UCSD-AML1 (cell line): ENCODE results near the gene GAD1.

Source experiments
- DNase-seq: peaks from one replicate; lab custom pipeline; 2025; ENCODE audit not compliant: unreplicated experiment; lab: John Stamatoyannopoulos, UW

The GAD1 gene

GRCh38 chr2:170817093-170818035 lies 677 bp downstream of the GAD1 start:
- DNase-seq: no peak

- DNase-seq: no peak
Observed at GRCh38 chr2:170818036-170818751, 1.5 kb downstream of the GAD1 start.

- DNase-seq: no peak
Observed at GRCh38 chr2:170818752-170819470, 2.2 kb downstream of the GAD1 start.

GRCh38 chr2:170819680-170820664 lies 3.3 kb downstream of the GAD1 start:
- DNase-seq: no peak

GRCh38 chr2:170820757-170821530 lies 4.3 kb downstream of the GAD1 start:
- DNase-seq: no peak

GRCh38 chr2:170821531-170822289 lies 5.0 kb downstream of the GAD1 start:
- no peak for DNase-seq

- no peak for DNase-seq
Observed at GRCh38 chr2:170822290-170823087, 5.8 kb downstream of the GAD1 start.

GRCh38 chr2:170823088-170823897 lies 6.6 kb downstream of the GAD1 start:
- peak; percentile 53 for DNase-seq

- DNase-seq: no peak
Observed at GRCh38 chr2:170823898-170824215, 7.2 kb downstream of the GAD1 start.

- DNase-seq: no peak
Observed at GRCh38 chr2:170824526-170825015, 7.9 kb downstream of the GAD1 start.

GRCh38 chr2:170827841-170828532 lies 11.3 kb downstream of the GAD1 start:
- DNase-seq: no peak

GRCh38 chr2:170828533-170828916 lies 11.8 kb downstream of the GAD1 start:
- no peak for DNase-seq

- DNase-seq: no peak
Observed at GRCh38 chr2:170829036-170829435, 12.3 kb downstream of the GAD1 start.

- DNase-seq: no peak
Observed at GRCh38 chr2:170830166-170830565, 13.5 kb downstream of the GAD1 start.

GRCh38 chr2:170831115-170831514 lies 14.4 kb downstream of the GAD1 start:
- DNase-seq: no peak

GRCh38 chr2:170836027-170836426 lies 19.3 kb downstream of the GAD1 start:
- DNase-seq: no peak
